H9 (cell line): ENCODE results near the gene RELB. TPM values are rescaled to one million over a fixed set of nuclear protein-coding genes. Genes with fewer than 3 reads are reported as not detected.

ENCODE experiments used
- DNase-seq: peaks from one replicate; pipeline ENCODE4 v3.0.0-alpha.2; 2017
- H2AFZ ChIP-seq: one replicate; pipeline ENCODE4 v1.6.1; 2013; ENCODE audit warnings: mild to moderate bottlenecking, low read length, control low read depth, moderate library complexity
- H2AK5ac ChIP-seq: 2 replicates; pipeline ENCODE4 v1.6.1; 2013; ENCODE audit warnings: low read length, control low read depth, mixed read lengths; ENCODE audit not compliant: insufficient read length
- H2BK120ac ChIP-seq: one replicate; pipeline ENCODE4 v1.6.1; 2013; ENCODE audit warnings: low read depth, mild to moderate bottlenecking, low read length, control low read depth, inconsistent platforms; ENCODE audit not compliant: poor library complexity, severe bottlenecking
- H2BK12ac ChIP-seq: 2 replicates; pipeline ENCODE4 v1.6.1; 2013; ENCODE audit warnings: low read length, control low read depth, mixed read lengths, low read depth; ENCODE audit not compliant: insufficient read length
- H2BK15ac ChIP-seq: 2 replicates; pipeline ENCODE4 v1.6.1; 2013; ENCODE audit warnings: low read depth, low read length, control low read depth
- H2BK20ac ChIP-seq: one replicate; pipeline ENCODE4 v1.6.1; 2013; ENCODE audit warnings: low read depth, mild to moderate bottlenecking, low read length, control low read depth, inconsistent platforms; ENCODE audit not compliant: poor library complexity, severe bottlenecking
- H2BK5ac ChIP-seq: 2 replicates; pipeline ENCODE4 v1.6.1; 2013; ENCODE audit warnings: low read length, control low read depth, mixed read lengths; ENCODE audit not compliant: insufficient read length
- H3K14ac ChIP-seq: 2 replicates; pipeline ENCODE4 v1.6.1; 2013; ENCODE audit warnings: low read length, control low read depth; ENCODE audit not compliant: insufficient read depth
- H3K18ac ChIP-seq: 2 replicates; pipeline ENCODE4 v1.6.1; 2013; ENCODE audit warnings: low read depth, mild to moderate bottlenecking, mixed read lengths, low read length, control low read depth; ENCODE audit not compliant: insufficient read length
- H3K23ac ChIP-seq: 2 replicates; pipeline ENCODE4 v1.6.1; 2013; ENCODE audit warnings: low read length, control low read depth, mixed read lengths, low read depth; ENCODE audit not compliant: insufficient read length
- H3K23me2 ChIP-seq: 2 replicates; pipeline ENCODE4 v1.6.1; 2013; ENCODE audit warnings: low read depth, mild to moderate bottlenecking, mixed read lengths, low read length, control low read depth; ENCODE audit not compliant: insufficient read length, poor library complexity, severe bottlenecking
- H3K27ac ChIP-seq: 2 replicates; pipeline ENCODE4 v1.5.1; 2013; ENCODE audit warnings: low read length, control low read depth, mixed read lengths, low read depth; ENCODE audit not compliant: insufficient read length
- H3K27me3 ChIP-seq: 2 replicates; pipeline ENCODE4 v1.6.1; 2013; ENCODE audit warnings: low read length, control low read depth, inconsistent platforms; ENCODE audit not compliant: insufficient read depth
- H3K4ac ChIP-seq: 2 replicates; pipeline ENCODE4 v1.6.1; 2013; ENCODE audit warnings: low read depth, mild to moderate bottlenecking, control low read depth, inconsistent platforms, low read length, moderate library complexity
- H3K4me1 ChIP-seq: 2 replicates; pipeline ENCODE4 v1.6.1; 2013; ENCODE audit warnings: low read length, control low read depth, inconsistent platforms; ENCODE audit not compliant: insufficient read depth
- H3K4me2 ChIP-seq: 2 replicates; pipeline ENCODE4 v1.6.1; 2013; ENCODE audit warnings: low read length, control low read depth, mixed read lengths; ENCODE audit not compliant: insufficient read length, insufficient read depth
- H3K56ac ChIP-seq: 2 replicates; pipeline ENCODE4 v1.6.1; 2013; ENCODE audit warnings: low read depth, mild to moderate bottlenecking, mixed read lengths, low read length, control low read depth; ENCODE audit not compliant: insufficient read length
- H3K79me1 ChIP-seq: 2 replicates; pipeline ENCODE4 v1.6.1; 2013; ENCODE audit warnings: low read depth, mild to moderate bottlenecking, moderate library complexity, low read length, control low read depth, inconsistent platforms; ENCODE audit not compliant: insufficient read depth, poor library complexity, severe bottlenecking
- H3K79me2 ChIP-seq: 2 replicates; pipeline ENCODE4 v1.6.1; 2013; ENCODE audit warnings: low read length, control low read depth, inconsistent platforms; ENCODE audit not compliant: insufficient read depth
- H3K9ac ChIP-seq: 2 replicates; pipeline ENCODE4 v1.6.1; 2013; ENCODE audit warnings: low read length, control low read depth, mixed read lengths; ENCODE audit not compliant: insufficient read length; ENCODE audit errors: extremely low read depth
- H3K9me3 ChIP-seq: one replicate; pipeline ENCODE4 v1.6.1; 2013; ENCODE audit warnings: low read depth, low read length, inconsistent platforms; ENCODE audit not compliant: control insufficient read depth
- H3T11ph ChIP-seq: one replicate; pipeline ENCODE4 v1.6.1; 2013; ENCODE audit warnings: mild to moderate bottlenecking, low read length, control low read depth, inconsistent platforms
- H4K20me1 ChIP-seq: one replicate; pipeline ENCODE4 v1.6.1; 2013; ENCODE audit not compliant: control insufficient read depth, insufficient read length, insufficient read depth
- H4K5ac ChIP-seq: 2 replicates; pipeline ENCODE4 v1.6.1; 2013; ENCODE audit warnings: low read depth, mild to moderate bottlenecking, mixed read lengths, low read length, control low read depth; ENCODE audit not compliant: insufficient read length
- H4K8ac ChIP-seq: replicated peaks from 2 replicates; pipeline ENCODE4 v1.6.1; 2013; ENCODE audit warnings: low read length, control low read depth, mixed read lengths, low read depth; ENCODE audit not compliant: insufficient read length
- H4K91ac ChIP-seq: 2 replicates; pipeline ENCODE4 v1.6.1; 2013; ENCODE audit warnings: low read depth, mild to moderate bottlenecking, moderate library complexity, mixed read lengths, low read length, control low read depth; ENCODE audit not compliant: insufficient read length
- H3K27ac Mint-ChIP-seq, 3 experiments: 2 replicates in 2 of 3; 3 replicates in 1 of 3; pipeline ENCODE4 v1.8.0; 2020 to 2021; ENCODE audit warnings: mixed read lengths in 3 of 3, mild to moderate bottlenecking in 1 of 3, moderate library complexity in 1 of 3
- H3K27me3 Mint-ChIP-seq: 2 replicates; pipeline ENCODE4 v1.8.0; 2021; ENCODE audit warnings: low read depth, mild to moderate bottlenecking, moderate library complexity, mixed read lengths
- H3K36me3 Mint-ChIP-seq, 3 experiments: 2 replicates in 2 of 3; 3 replicates in 1 of 3; pipeline ENCODE4 v1.8.0; 2020 to 2021; ENCODE audit warnings: low read depth in 3 of 3, mixed read lengths in 3 of 3; ENCODE audit not compliant: insufficient read depth in 1 of 3
- H3K4me1 Mint-ChIP-seq, 2 experiments: 2 replicates each; pipeline ENCODE4 v1.8.0; 2020; ENCODE audit warnings: mixed read lengths in 2 of 2
- H3K4me3 Mint-ChIP-seq, 2 experiments: 2 replicates in 1 of 2; 3 replicates in 1 of 2; pipeline ENCODE4 v1.8.0; 2020 to 2021; ENCODE audit warnings: mild to moderate bottlenecking in 2 of 2, mixed read lengths in 2 of 2, moderate library complexity in 1 of 2
- H3K9me3 Mint-ChIP-seq, 2 experiments: 2 replicates in 1 of 2; 3 replicates in 1 of 2; pipeline ENCODE4 v1.8.0; 2020; ENCODE audit warnings: mild to moderate bottlenecking in 2 of 2, mixed read lengths in 2 of 2, moderate library complexity in 1 of 2
- CTCF ChIP-seq: fragments of 200-600 bp; sonication (generic); conservative IDR thresholded peaks from 3 replicates; pipeline ENCODE4 v1.8.0; 2021; ENCODE audit warnings: antibody characterized with exemption, mild to moderate bottlenecking
- WGBS: extraction: QIAGEN DNeasy Blood & Tissue Kit; methylation state at CpG from one replicate; pipeline ENCODE4 v1.1.7; 2013; ENCODE audit warnings: missing lambda C conversion rate, low lambda C conversion rate, mixed read lengths; ENCODE audit not compliant: insufficient read length; ENCODE audit errors: extremely low coverage; 5-methylcytosine and 5-hydroxymethylcytosine counted together
- total RNA-seq: library from RNA; stranded (reverse); gene quantifications from 2 replicates; pipeline ENCODE4 v1.2.1, GENCODE V29; 2021

RELB gene
- total RNA-seq, 1 experiment from 2014 or later: 13.7 TPM

- peaks cover 10 to 13% of the 10 kb centered on the region in 2 experiments for H3K4me1 Mint-ChIP-seq
- Histone ChIP-seq H3K9me3 (no peaks in the 10 kb centered on the region), H4K20me1 (no peaks in the 10 kb centered on the region), H2BK15ac (no peak overlapping the region), H3K56ac (no peak overlapping the region), H3K27ac (no peak overlapping the region), H2BK12ac (no peak overlapping the region), H3T11ph (no peak overlapping the region), H3K4me1 (no peaks in the 10 kb centered on the region; the same call in 1 of the 2 replicates), H3K4me2 (no peak overlapping the region), H4K8ac (no peak overlapping the region), H4K5ac (no peak overlapping the region), H3K79me2 (peaks cover 10% of the 10 kb centered on the region; the same call in 1 of the 2 replicates), H3K23me2 (peaks cover 6% of the 10 kb centered on the region), H4K91ac (no peak overlapping the region), H3K4ac (no peak overlapping the region), H3K18ac (no peak overlapping the region), H3K27me3 (no peaks in the 10 kb centered on the region), H2AK5ac (no peak overlapping the region), H3K14ac (no peak overlapping the region), H3K23ac (no peak overlapping the region), H2BK5ac (no peak overlapping the region), H2BK20ac (no peak overlapping the region), H2BK120ac (no peak overlapping the region), H3K79me1 (peaks cover 14% of the 10 kb centered on the region), H3K9ac (no peak overlapping the region), H2AFZ (no peak overlapping the region)
- peak overlapping the region in 1 of 2 experiments; percentile 61; a peak in 2 of 5 replicates for H3K4me3 Mint-ChIP-seq
- H3K27ac Mint-ChIP-seq: no peak overlapping the region
- no peak for DNase-seq
- H3K27me3 Mint-ChIP-seq: no peaks in the 10 kb centered on the region
- H3K9me3 Mint-ChIP-seq: no peaks in the 10 kb centered on the region; a peak in 2 of 5 replicates
- 0 out of 3 replicates have a peak, but pooled peaks have one; percentile 16 for TF ChIP-seq CTCF
- WGBS: no CpG with 5 or more reads among the region's 37 CpGs
- H3K36me3 Mint-ChIP-seq: peaks cover 18 to 50% (median 36%) of the 10 kb centered on the region in 3 experiments; a peak in 6 of 7 replicates
Measured at GRCh38 chr19:45037393-45038169, 36.3 kb downstream of the RELB start.
